Osteocyte (in vitro differentiated cells): Measurements from ENCODE around the gene ZDHHC5. TPM values are rescaled to one million over a fixed set of nuclear protein-coding genes. Genes with fewer than 3 reads are reported as not detected.

Experiments
- DNase-seq: peaks from one replicate; pipeline ENCODE4 v3.0.0; 2021; ENCODE audit warnings: mixed read lengths; ENCODE audit not compliant: unreplicated experiment; ENCODE audit errors: extremely low spot score
- H3K27ac Mint-ChIP-seq: one replicate; pipeline ENCODE4 v1.8.0; 2021; ENCODE audit warnings: mild to moderate bottlenecking, mixed read lengths; ENCODE audit not compliant: unreplicated experiment
- H3K27me3 Mint-ChIP-seq: one replicate; pipeline ENCODE4 v1.8.0; 2021; ENCODE audit warnings: mixed read lengths; ENCODE audit not compliant: unreplicated experiment
- H3K36me3 Mint-ChIP-seq: one replicate; pipeline ENCODE4 v1.8.0; 2021; ENCODE audit warnings: mixed read lengths; ENCODE audit not compliant: unreplicated experiment
- H3K4me1 Mint-ChIP-seq: one replicate; pipeline ENCODE4 v1.8.0; 2021; ENCODE audit warnings: mixed read lengths; ENCODE audit not compliant: unreplicated experiment
- H3K4me3 Mint-ChIP-seq: one replicate; pipeline ENCODE4 v1.8.0; 2021; ENCODE audit warnings: mild to moderate bottlenecking, moderate library complexity, mixed read lengths; ENCODE audit not compliant: unreplicated experiment
- H3K9me3 Mint-ChIP-seq: one replicate; pipeline ENCODE4 v1.8.0; 2021; ENCODE audit warnings: mixed read lengths; ENCODE audit not compliant: unreplicated experiment
- CTCF ChIP-seq: fragments of 200-600 bp; sonication (generic); IDR thresholded peaks from 2 replicates; pipeline ENCODE4 v1.5.0; 2021; ENCODE audit warnings: antibody characterized with exemption, mild to moderate bottlenecking, moderate library complexity
- total RNA-seq: library from RNA; stranded (reverse); gene quantifications from 2 replicates; pipeline ENCODE4 v1.2.1, GENCODE V29; 2021

Gene ZDHHC5
- total RNA-seq, 1 donor from 2014 or later, result 60.5 TPM

GRCh38 chr11:57644748-57645688, 22.9 kb upstream of the ZDHHC5 start:
- peaks cover 53% of the 10 kb centered on the region for H3K27me3 Mint-ChIP-seq
- peak; percentile 89 for TF ChIP-seq CTCF
- H3K36me3 Mint-ChIP-seq, result no peaks in the 10 kb centered on the region
- no peaks in the 10 kb centered on the region for H3K9me3 Mint-ChIP-seq
- no peak overlapping the region for H3K4me3 Mint-ChIP-seq
- no peak overlapping the region for H3K27ac Mint-ChIP-seq
- peak; percentile 93 for DNase-seq
- H3K4me1 Mint-ChIP-seq, result peaks cover 73% of the 10 kb centered on the region

GRCh38 chr11:57645689-57646085, 22.2 kb upstream of the ZDHHC5 start:
- DNase-seq, result no peak
- H3K36me3 Mint-ChIP-seq, result no peaks in the 10 kb centered on the region
- H3K9me3 Mint-ChIP-seq, result no peaks in the 10 kb centered on the region
- H3K4me3 Mint-ChIP-seq, result no peak overlapping the region
- H3K4me1 Mint-ChIP-seq, result peaks cover 67% of the 10 kb centered on the region
- H3K27me3 Mint-ChIP-seq, result peaks cover 57% of the 10 kb centered on the region
- no peak overlapping the region for H3K27ac Mint-ChIP-seq
- no peak for TF ChIP-seq CTCF

GRCh38 chr11:57646194-57646798, 21.6 kb upstream of the ZDHHC5 start:
- no peaks in the 10 kb centered on the region for H3K36me3 Mint-ChIP-seq
- H3K27me3 Mint-ChIP-seq, result peaks cover 63% of the 10 kb centered on the region
- TF ChIP-seq CTCF, result no peak
- H3K4me1 Mint-ChIP-seq, result peaks cover 61% of the 10 kb centered on the region
- no peak for DNase-seq
- no peaks in the 10 kb centered on the region for H3K9me3 Mint-ChIP-seq
- H3K27ac Mint-ChIP-seq, result no peak overlapping the region
- no peak overlapping the region for H3K4me3 Mint-ChIP-seq

GRCh38 chr11:57646799-57647303, 21.1 kb upstream of the ZDHHC5 start:
- Mint-ChIP-seq H3K27me3 (peaks cover 68% of the 10 kb centered on the region), H3K27ac (no peak overlapping the region), H3K36me3 (no peaks in the 10 kb centered on the region), H3K4me1 (peaks cover 59% of the 10 kb centered on the region), H3K9me3 (no peaks in the 10 kb centered on the region), H3K4me3 (no peak overlapping the region)
- TF ChIP-seq CTCF, result no peak
- DNase-seq, result no peak

GRCh38 chr11:57647372-57647771, 20.5 kb upstream of the ZDHHC5 start:
- TF ChIP-seq CTCF, result no peak
- Mint-ChIP-seq H3K27me3 (peaks cover 68% of the 10 kb centered on the region), H3K4me1 (peaks cover 59% of the 10 kb centered on the region), H3K9me3 (no peaks in the 10 kb centered on the region), H3K4me3 (no peak overlapping the region), H3K36me3 (no peaks in the 10 kb centered on the region), H3K27ac (no peak overlapping the region)
- DNase-seq, result no peak
